Uterus (tissue), 4 donors: ENCODE measurements around the gene ZFYVE27. TPM values are rescaled to one million over a fixed set of nuclear protein-coding genes. Genes with fewer than 3 reads are reported as not detected.

ENCODE experiments used
- DNase-seq, 2 donors: peaks; one replicate each; pipeline ENCODE4 v3.0.0-alpha.2; 2019 to 2020
- H3K27ac ChIP-seq, 2 donors: fragments of 200-600 bp; sonication (generic); 1 replicate in 1 of 2; 2 replicates in 1 of 2; pipeline ENCODE4 v1.5.1; 2016 to 2018
- H3K27me3 ChIP-seq, 2 donors: fragments of 200-600 bp; sonication (generic); one replicate each; pipeline ENCODE4 v1.5.1; 2018 to 2019; ENCODE audit warnings: control low read depth in 1 of 2
- H3K36me3 ChIP-seq, 2 donors: fragments of 200-600 bp; sonication (generic); one replicate each; pipeline ENCODE4 v1.5.1; 2019; ENCODE audit warnings: control low read depth in 1 of 2
- H3K4me1 ChIP-seq, 2 donors: fragments of 200-600 bp; sonication (generic); one replicate each; pipeline ENCODE4 v1.5.1; 2018 to 2019; ENCODE audit warnings: control low read depth in 1 of 2
- H3K4me3 ChIP-seq, 2 donors: fragments of 200-600 bp; sonication (generic); 1 replicate in 1 of 2; 2 replicates in 1 of 2; pipeline ENCODE4 v1.5.1; 2018 to 2019; ENCODE audit warnings: mild to moderate bottlenecking in 1 of 2
- H3K9me3 ChIP-seq, 2 donors: fragments of 200-600 bp; sonication (generic); one replicate each; pipeline ENCODE4 v1.5.1; 2019; ENCODE audit warnings: control low read depth in 1 of 2
- CTCF ChIP-seq, 4 experiments: fragments of 200-600 bp in 2 of 4; fragments of 450-650 bp in 2 of 4; sonication (generic) in 2 of 4; IDR thresholded peaks; one replicate each; pipeline ENCODE4 v1.5.1; 2016 to 2019; ENCODE audit warnings: antibody characterized with exemption in 4 of 4, mild to moderate bottlenecking in 2 of 4, moderate library complexity in 1 of 4
- POLR2A ChIP-seq, 2 donors: fragments of 450-650 bp; IDR thresholded peaks; one replicate each; pipeline ENCODE4 v1.6.1; 2016; ENCODE audit warnings: antibody characterized with exemption in 2 of 2, mild to moderate bottlenecking in 1 of 2, moderate library complexity in 1 of 2
- intact Hi-C: fragments of 100-400 bp; cut with DNase I; formaldehyde crosslinking; loops from one replicate; pipeline ENCODE4 v1.15.1; 2023; ENCODE audit warnings: low total_unique reads
- total RNA-seq, 4 donors: library from RNA; depleted of rRNA in 3 of 4; stranded (reverse); fragments of >200 nt in 3 of 4; gene quantifications; one replicate each; pipeline versions ENCODE4 v1.1.0 to v1.2.4, GENCODE V29; 2014 to 2023
- donor health status: DM: yes; HTN: yes; CAD: no.

The ZFYVE27 gene
- total RNA-seq, 4 donors from 2014 or later: 2.8 to 32.3 (median 16.7) TPM

- H3K36me3 ChIP-seq: no peaks in the 10 kb centered on the region
- intact Hi-C loops: no loop called here
- no peak for DNase-seq
- no peaks in the 10 kb centered on the region for H3K9me3 ChIP-seq
- no peaks in the 10 kb centered on the region for H3K27me3 ChIP-seq
- no peak overlapping the region for H3K27ac ChIP-seq
- no peak for TF ChIP-seq CTCF (IDR thresholded peaks at IDR 0.05)
- TF ChIP-seq POLR2A (IDR thresholded peaks at IDR 0.05): no peak
- no peak overlapping the region for H3K4me3 ChIP-seq
- no peaks in the 10 kb centered on the region for H3K4me1 ChIP-seq
Observed at GRCh38 chr10:97757471-97757870, 20.5 kb downstream of the ZFYVE27 start.

GRCh38 chr10:97759158-97759887, 22.4 kb downstream of the ZFYVE27 start:
- no peak overlapping the region for H3K4me3 ChIP-seq
- H3K4me1 ChIP-seq: no peaks in the 10 kb centered on the region
- no peak overlapping the region for H3K27ac ChIP-seq
- H3K9me3 ChIP-seq: no peaks in the 10 kb centered on the region
- intact Hi-C loops: no loop called here
- peak; percentile 32 to 45 for DNase-seq
- no peaks in the 10 kb centered on the region for H3K27me3 ChIP-seq
- no peaks in the 10 kb centered on the region for H3K36me3 ChIP-seq
- TF ChIP-seq CTCF (IDR thresholded peaks at IDR 0.05) (peak; percentile 55 to 64 (median 60)), POLR2A (IDR thresholded peaks at IDR 0.05) (no peak)

- H3K27me3 ChIP-seq: no peaks in the 10 kb centered on the region
- no peak overlapping the region for H3K4me3 ChIP-seq
- intact Hi-C loops: no loop called here
- H3K27ac ChIP-seq: no peak overlapping the region
- DNase-seq: no peak
- no peaks in the 10 kb centered on the region for H3K9me3 ChIP-seq
- H3K36me3 ChIP-seq: no peaks in the 10 kb centered on the region
- no peaks in the 10 kb centered on the region for H3K4me1 ChIP-seq
- TF ChIP-seq CTCF (IDR thresholded peaks at IDR 0.05) (no peak), POLR2A (IDR thresholded peaks at IDR 0.05) (no peak)
Observed at GRCh38 chr10:97759946-97760345, 23.0 kb downstream of the ZFYVE27 start.

- H3K4me3 ChIP-seq: no peak overlapping the region
Observed at GRCh38 chr10:97760461-97761257, 23.7 kb downstream of the ZFYVE27 start.

More at GRCh38 chr10:97760461-97761257, 23.7 kb downstream of the ZFYVE27 start:
- H3K9me3 ChIP-seq: no peaks in the 10 kb centered on the region
- no peaks in the 10 kb centered on the region for H3K4me1 ChIP-seq
- intact Hi-C loops: no loop called here
- TF ChIP-seq CTCF (IDR thresholded peaks at IDR 0.05): no peak
- no peak for TF ChIP-seq POLR2A (IDR thresholded peaks at IDR 0.05)
- H3K27ac ChIP-seq: no peak overlapping the region
- no peak for DNase-seq
- no peaks in the 10 kb centered on the region for H3K27me3 ChIP-seq
- no peaks in the 10 kb centered on the region for H3K36me3 ChIP-seq
